GM06990 (cell line): ENCODE data around the gene GLIS1.

Experiments
- DNase-seq: peaks from one replicate; pipeline ENCODE4 v3.0.0-alpha.2; 2011; ENCODE audit not compliant: insufficient read length; ENCODE audit errors: extremely low read depth
- H3K27me3 ChIP-seq: replicated peaks from 2 replicates; pipeline ENCODE4 v1.6.0; 2011; ENCODE audit warnings: low read length; ENCODE audit not compliant: control insufficient read depth, insufficient read depth
- H3K36me3 ChIP-seq: 2 replicates; pipeline ENCODE4 v1.5.1; 2011; ENCODE audit warnings: low read length; ENCODE audit not compliant: control insufficient read depth, insufficient read depth
- H3K4me3 ChIP-seq: replicated peaks from 2 replicates; pipeline ENCODE4 v1.5.1; 2011; ENCODE audit warnings: low read depth, mild to moderate bottlenecking, control low read depth, low read length
- CTCF ChIP-seq: IDR thresholded peaks from 2 replicates; pipeline ENCODE4 v1.5.1; 2011; ENCODE audit warnings: low read length, control low read depth, mild to moderate bottlenecking, inconsistent platforms; ENCODE audit not compliant: insufficient read depth, poor library complexity, severe bottlenecking

Gene GLIS1

GRCh38 chr1:53580739-53581475 lies 158.1 kb downstream of the GLIS1 start:
- Histone ChIP-seq H3K36me3 (no peaks in the 10 kb centered on the region), H3K27me3 (peaks cover 2% of the 10 kb centered on the region), H3K4me3 (no peak overlapping the region)
- DNase-seq, result no peak
- no peak for TF ChIP-seq CTCF

GRCh38 chr1:53580009-53580400 lies 159.0 kb downstream of the GLIS1 start:
- no peak overlapping the region for H3K4me3 ChIP-seq
- no peak for TF ChIP-seq CTCF
- DNase-seq, result no peak
- peaks cover 4% of the 10 kb centered on the region for H3K27me3 ChIP-seq
- no peaks in the 10 kb centered on the region for H3K36me3 ChIP-seq

GRCh38 chr1:53579221-53580008 lies 159.5 kb downstream of the GLIS1 start:
- Histone ChIP-seq H3K36me3 (no peaks in the 10 kb centered on the region), H3K4me3 (no peak overlapping the region), H3K27me3 (peaks cover 4% of the 10 kb centered on the region)
- no peak for DNase-seq
- TF ChIP-seq CTCF, result no peak

- no peak for DNase-seq
- Histone ChIP-seq H3K36me3 (no peaks in the 10 kb centered on the region), H3K4me3 (no peak overlapping the region), H3K27me3 (peaks cover 4% of the 10 kb centered on the region)
- no peak for TF ChIP-seq CTCF
These were observed 160.6 kb downstream of the GLIS1 start for GRCh38 chr1:53578358-53578757.

- H3K27me3 ChIP-seq, result peaks cover 4% of the 10 kb centered on the region
- no peak overlapping the region for H3K4me3 ChIP-seq
- DNase-seq, result no peak
- no peak for TF ChIP-seq CTCF
- no peaks in the 10 kb centered on the region for H3K36me3 ChIP-seq
These were observed 161.2 kb downstream of the GLIS1 start for GRCh38 chr1:53577761-53578100.
